T-helper 2 cell treated with Interferon-gamma antibody and Interleukin-4, amounts not matched to agents 100 ng/mL and 5 ng/mL, for 36 hours (primary cell): ENCODE data around the gene PCDHGC5. TPM values are rescaled to one million over a fixed set of nuclear protein-coding genes. Genes with fewer than 3 reads are reported as not detected.

Experiments used
- intact Hi-C: fragments of 100-400 bp; cut with micrococcal nuclease; formaldehyde crosslinking; loops from one replicate; pipeline ENCODE4 v1.15.1; 2023
- total RNA-seq: library from RNA; stranded (reverse); gene quantifications from 2 replicates; pipeline ENCODE4 v1.2.3, GENCODE V29; 2022

PCDHGC5 gene
- total RNA-seq, 1 donor from 2014 or later, result not detected

GRCh38 chr5:141512390-141512910 is 23.6 kb downstream of the PCDHGC5 start:
- intact Hi-C loops, result loop anchor here (1.0 to 2.0 kb wide), 5 partner anchors 52 to 192 kb away; partner anchors contain the start of genes PCDHGA10, PCDHGB7 and TAF7

- intact Hi-C loops, result loop anchor here (1.0 to 2.0 kb wide), 5 partner anchors 52 to 192 kb away; partner anchors contain the start of genes PCDHGA10, PCDHGB7 and TAF7
Observed at GRCh38 chr5:141512911-141513626, 24.2 kb downstream of the PCDHGC5 start.

- intact Hi-C loops, result loop anchor here (2.0 kb wide), 4 partner anchors 51 to 193 kb away; partner anchors contain the start of genes PCDHGA10 and TAF7
Observed at GRCh38 chr5:141513627-141514329, 24.9 kb downstream of the PCDHGC5 start.

- intact Hi-C loops, result no loop called here
Observed at GRCh38 chr5:141514330-141515133, 25.7 kb downstream of the PCDHGC5 start.

GRCh38 chr5:141515141-141515540 is 26.3 kb downstream of the PCDHGC5 start:
- intact Hi-C loops, result no loop called here

- intact Hi-C loops, result no loop called here
Observed at GRCh38 chr5:141515946-141516671, 27.2 kb downstream of the PCDHGC5 start.

GRCh38 chr5:141516672-141517025 is 27.8 kb downstream of the PCDHGC5 start:
- intact Hi-C loops, result no loop called here

- intact Hi-C loops, result no loop called here
Observed at GRCh38 chr5:141517312-141517711, 28.4 kb downstream of the PCDHGC5 start.

GRCh38 chr5:141517880-141518617 is 29.2 kb downstream of the PCDHGC5 start:
- intact Hi-C loops, result no loop called here

GRCh38 chr5:141518618-141519015 is 29.7 kb downstream of the PCDHGC5 start:
- intact Hi-C loops, result no loop called here

GRCh38 chr5:141519605-141520565 is 31.0 kb downstream of the PCDHGC5 start:
- intact Hi-C loops, result no loop called here

- intact Hi-C loops, result no loop called here
Observed at GRCh38 chr5:141521244-141521781, 32.4 kb downstream of the PCDHGC5 start.

GRCh38 chr5:141522301-141522700 is 33.4 kb downstream of the PCDHGC5 start:
- intact Hi-C loops, result no loop called here

GRCh38 chr5:141523991-141524390 is 35.1 kb downstream of the PCDHGC5 start:
- intact Hi-C loops, result no loop called here

GRCh38 chr5:141524604-141525597 is 36.0 kb downstream of the PCDHGC5 start:
- intact Hi-C loops, result no loop called here

GRCh38 chr5:141525653-141526052 is 36.8 kb downstream of the PCDHGC5 start:
- intact Hi-C loops, result no loop called here

GRCh38 chr5:141527426-141527825 is 38.5 kb downstream of the PCDHGC5 start:
- intact Hi-C loops, result no loop called here
